ENCODE results near the gene KRT86. TPM values are rescaled to one million over a fixed set of nuclear protein-coding genes. Genes with fewer than 3 reads are reported as not detected.
A peak's percentile ranks its signal among the peaks of the same experiment; 100 is the strongest.

The KRT86 gene
- total and polyA plus RNA-seq, 2 of the 8 experiments (the other 6 are each of a cell fraction or from before 2014, with no cell fraction given): 0.12 TPM; not detected in 1

DNA sequence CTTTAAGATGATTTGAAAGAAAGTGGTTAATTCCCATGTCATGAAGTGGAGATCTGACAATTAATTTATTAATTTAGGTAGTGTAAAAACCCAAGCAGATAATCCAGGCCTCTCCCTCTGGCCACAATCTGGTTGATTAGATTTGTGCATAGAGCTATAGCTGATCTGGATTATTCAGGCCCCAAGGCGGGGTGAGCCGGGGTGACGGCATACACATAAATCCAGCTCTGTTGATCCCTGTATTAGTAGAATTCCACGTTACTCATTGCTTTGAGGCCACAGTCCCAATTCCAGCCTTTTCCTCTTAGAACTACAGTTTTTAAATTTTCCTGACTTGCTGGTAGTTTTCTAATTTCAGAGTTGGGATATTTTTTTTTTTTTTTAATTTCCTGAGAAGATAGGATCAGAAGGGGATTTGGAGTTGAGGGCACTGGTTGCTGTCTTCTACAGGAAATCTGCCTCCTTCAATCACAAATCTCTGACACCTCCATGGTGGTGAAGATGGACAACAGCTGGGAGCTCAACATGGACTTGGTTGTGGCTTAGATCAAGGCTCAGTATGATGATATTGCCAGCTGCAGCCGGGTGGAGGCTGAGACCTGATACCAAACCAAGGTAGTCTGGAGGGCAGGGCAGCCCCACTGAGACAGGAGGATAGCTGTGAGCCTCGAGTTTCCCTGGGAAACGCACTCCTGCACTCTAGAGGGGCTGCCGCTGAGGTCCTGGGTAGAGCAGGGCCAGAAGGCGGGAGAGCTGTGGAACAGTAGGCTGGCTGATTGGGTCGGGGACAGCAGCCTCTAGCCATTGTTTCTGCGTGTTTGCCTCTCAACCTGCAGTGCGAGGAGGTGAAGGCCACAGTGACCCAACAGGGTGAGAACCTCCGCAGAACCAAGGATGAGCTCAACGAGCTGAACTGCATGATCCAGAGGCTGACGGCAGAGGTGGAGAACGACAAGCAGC lies 73.4 kb downstream of the KRT86 start:
- H3K23ac ChIP-seq (ENCODE audit: insufficient read length): no peak overlapping the region
- no peak overlapping the region for H3K4me3 ChIP-seq (ENCODE audit: extremely low read depth in 1 of 4, insufficient read depth in 2 of 4, low read depth in 3 of 4, low read length in 4 of 4)
- H3K14ac ChIP-seq (ENCODE audit: insufficient read length): no peak overlapping the region
- no peak overlapping the region for H4K5ac ChIP-seq (ENCODE audit: insufficient read length, low read depth, low read length)
- no peak overlapping the region for H2BK15ac ChIP-seq (ENCODE audit: low read length)
- no peaks in the 10 kb centered on the region for H3K9me3 ChIP-seq (ENCODE audit: insufficient read depth in 2 of 2, low read depth in 1 of 2, low read length in 1 of 2)
- H4K20me1 ChIP-seq (replicated peaks in 1 of 2; ENCODE audit: control insufficient read depth in 1 of 2, insufficient read depth in 2 of 2, low read length in 2 of 2): no peaks in the 10 kb centered on the region
- no peak for DNase-seq (ENCODE audit: low read depth in 1 of 2, low spot score in 2 of 2)
- H3K18ac ChIP-seq (ENCODE audit: extremely low read depth, low read length): no peak overlapping the region
- no peak overlapping the region for H2BK12ac ChIP-seq (ENCODE audit: low read depth, low read length)
- H2BK5ac ChIP-seq (ENCODE audit: low read depth, low read length): no peak overlapping the region
- no peak overlapping the region for H3K4me2 ChIP-seq (ENCODE audit: insufficient read depth in 1 of 2, low read depth in 2 of 2, low read length in 2 of 2)
- H3K79me2 ChIP-seq (ENCODE audit: control insufficient read depth in 1 of 2, insufficient read depth in 2 of 2, low read length in 2 of 2): no peaks in the 10 kb centered on the region
- H2AFZ ChIP-seq (ENCODE audit: low read length): no peak overlapping the region
- no peak overlapping the region for H2BK20ac ChIP-seq (ENCODE audit: low read length)
- no peak overlapping the region for H2AK5ac ChIP-seq (ENCODE audit: low read depth, low read length)
- no peaks in the 10 kb centered on the region for H3K36me3 ChIP-seq (ENCODE audit: control insufficient read depth in 2 of 4, insufficient read depth in 4 of 4, low read length in 3 of 4)
- no peaks in the 10 kb centered on the region for H3K79me1 ChIP-seq (ENCODE audit: low read depth, low read length)
- no peaks in the 10 kb centered on the region for H3K23me2 ChIP-seq (ENCODE audit: low read depth, low read length)
- H4K8ac ChIP-seq (ENCODE audit: extremely low read depth, insufficient read depth, low read length): peak overlapping the region; percentile 69; the same call in 1 of the 2 replicates
- WGBS, 2 experiments (ENCODE audit: extremely low coverage in 1 of 2, insufficient coverage in 1 of 2, insufficient read length in 1 of 2, insufficient replicate concordance in 2 of 2, low coverage in 1 of 2, low lambda C conversion rate in 2 of 2, missing lambda C conversion rate in 1 of 2): 68% methylated on average over 16 of the region's 16 CpGs; no CpG with 5 or more reads in 1 of the 2 experiments
- ChIA-PET POLR2A (ENCODE audit: partially characterized antibody) (no interaction called here), CTCF (ENCODE audit: partially characterized antibody) (interaction anchor here (0.7 to 10.7 kb wide), 15 partner anchors 9 to 252 kb away, joined by 3 to 88 read pairs (median 3); no protein-coding TSS in a partner anchor)
- H2BK120ac ChIP-seq (replicated peaks; ENCODE audit: low read depth, low read length): no peak overlapping the region
- H3K56ac ChIP-seq (replicated peaks; ENCODE audit: insufficient read length, low read depth, low read length): no peak overlapping the region
- H3K9ac ChIP-seq (replicated peaks in 1 of 4; ENCODE audit: extremely low read depth in 1 of 4, low read depth in 3 of 4, low read length in 3 of 4): no peak overlapping the region
- no peak overlapping the region for H4K91ac ChIP-seq (replicated peaks; ENCODE audit: insufficient read length, low read length)
- H3K4me1 ChIP-seq (replicated peaks in 1 of 4; ENCODE audit: control insufficient read depth in 3 of 4, insufficient read depth in 4 of 4, low read length in 3 of 4): no peaks in the 10 kb centered on the region
- no peak overlapping the region for H3K4ac ChIP-seq (replicated peaks; ENCODE audit: insufficient read length, low read depth, low read length)
- H3K27me3 ChIP-seq (replicated peaks in 1 of 4; ENCODE audit: control insufficient read depth in 3 of 4, extremely low read depth in 1 of 4, insufficient read depth in 3 of 4, low read length in 3 of 4): no peaks in the 10 kb centered on the region
- no peak overlapping the region for H3K27ac ChIP-seq (ENCODE audit: low read depth, low read length)
- no peak for FAIRE-seq
- TF ChIP-seq JUN (IDR thresholded peaks at IDR 0.05; ENCODE audit: low read depth, low read length) (no peak), SUZ12 (IDR thresholded peaks at IDR 0.05; ENCODE audit: low read length) (no peak), CTBP2 (IDR thresholded peaks at IDR 0.05; ENCODE audit: borderline replicate concordance, insufficient read depth, insufficient read length, low read length) (no peak), KDM1A (IDR thresholded peaks at IDR 0.05; ENCODE audit: borderline replicate concordance, low read length) (no peak), JUND (IDR thresholded peaks at IDR 0.05; ENCODE audit: low read length) (no peak), CREB1 (IDR thresholded peaks at IDR 0.05) (no peak), BCL11A (IDR thresholded peaks at IDR 0.05; ENCODE audit: low read depth in 2 of 2, low read length in 2 of 2) (no peak), SP2 (IDR thresholded peaks at IDR 0.05; ENCODE audit: low read length) (no peak), CEBPB (IDR thresholded peaks at IDR 0.05; ENCODE audit: low read depth, low read length) (no peak), SIRT6 (IDR thresholded peaks at IDR 0.05; ENCODE audit: low read length) (no peak)
- TF ChIP-seq, protein P1, sequence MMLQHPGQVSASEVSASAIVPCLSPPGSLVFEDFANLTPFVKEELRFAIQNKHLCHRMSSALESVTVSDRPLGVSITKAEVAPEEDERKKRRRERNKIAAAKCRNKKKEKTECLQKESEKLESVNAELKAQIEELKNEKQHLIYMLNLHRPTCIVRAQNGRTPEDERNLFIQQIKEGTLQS (IDR thresholded peaks at IDR 0.05; ENCODE audit: insufficient read depth, low read depth, low read length): no peak
- TF ChIP-seq, protein P2, sequence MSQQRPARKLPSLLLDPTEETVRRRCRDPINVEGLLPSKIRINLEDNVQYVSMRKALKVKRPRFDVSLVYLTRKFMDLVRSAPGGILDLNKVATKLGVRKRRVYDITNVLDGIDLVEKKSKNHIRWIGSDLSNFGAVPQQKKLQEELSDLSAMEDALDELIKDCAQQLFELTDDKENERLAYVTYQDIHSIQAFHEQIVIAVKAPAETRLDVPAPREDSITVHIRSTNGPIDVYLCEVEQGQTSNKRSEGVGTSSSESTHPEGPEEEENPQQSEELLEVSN (IDR thresholded peaks at IDR 0.05): no peak
